Measurements from ENCODE around the gene FBXL7.

GRCh38 chr5:15597804-15598203 lies 97.8 kb downstream of the FBXL7 start:
- TF ChIP-seq, protein P1, sequence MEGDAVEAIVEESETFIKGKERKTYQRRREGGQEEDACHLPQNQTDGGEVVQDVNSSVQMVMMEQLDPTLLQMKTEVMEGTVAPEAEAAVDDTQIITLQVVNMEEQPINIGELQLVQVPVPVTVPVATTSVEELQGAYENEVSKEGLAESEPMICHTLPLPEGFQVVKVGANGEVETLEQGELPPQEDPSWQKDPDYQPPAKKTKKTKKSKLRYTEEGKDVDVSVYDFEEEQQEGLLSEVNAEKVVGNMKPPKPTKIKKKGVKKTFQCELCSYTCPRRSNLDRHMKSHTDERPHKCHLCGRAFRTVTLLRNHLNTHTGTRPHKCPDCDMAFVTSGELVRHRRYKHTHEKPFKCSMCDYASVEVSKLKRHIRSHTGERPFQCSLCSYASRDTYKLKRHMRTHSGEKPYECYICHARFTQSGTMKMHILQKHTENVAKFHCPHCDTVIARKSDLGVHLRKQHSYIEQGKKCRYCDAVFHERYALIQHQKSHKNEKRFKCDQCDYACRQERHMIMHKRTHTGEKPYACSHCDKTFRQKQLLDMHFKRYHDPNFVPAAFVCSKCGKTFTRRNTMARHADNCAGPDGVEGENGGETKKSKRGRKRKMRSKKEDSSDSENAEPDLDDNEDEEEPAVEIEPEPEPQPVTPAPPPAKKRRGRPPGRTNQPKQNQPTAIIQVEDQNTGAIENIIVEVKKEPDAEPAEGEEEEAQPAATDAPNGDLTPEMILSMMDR (IDR thresholded peaks at IDR 0.05), result no peak
- TF ChIP-seq, protein P2, sequence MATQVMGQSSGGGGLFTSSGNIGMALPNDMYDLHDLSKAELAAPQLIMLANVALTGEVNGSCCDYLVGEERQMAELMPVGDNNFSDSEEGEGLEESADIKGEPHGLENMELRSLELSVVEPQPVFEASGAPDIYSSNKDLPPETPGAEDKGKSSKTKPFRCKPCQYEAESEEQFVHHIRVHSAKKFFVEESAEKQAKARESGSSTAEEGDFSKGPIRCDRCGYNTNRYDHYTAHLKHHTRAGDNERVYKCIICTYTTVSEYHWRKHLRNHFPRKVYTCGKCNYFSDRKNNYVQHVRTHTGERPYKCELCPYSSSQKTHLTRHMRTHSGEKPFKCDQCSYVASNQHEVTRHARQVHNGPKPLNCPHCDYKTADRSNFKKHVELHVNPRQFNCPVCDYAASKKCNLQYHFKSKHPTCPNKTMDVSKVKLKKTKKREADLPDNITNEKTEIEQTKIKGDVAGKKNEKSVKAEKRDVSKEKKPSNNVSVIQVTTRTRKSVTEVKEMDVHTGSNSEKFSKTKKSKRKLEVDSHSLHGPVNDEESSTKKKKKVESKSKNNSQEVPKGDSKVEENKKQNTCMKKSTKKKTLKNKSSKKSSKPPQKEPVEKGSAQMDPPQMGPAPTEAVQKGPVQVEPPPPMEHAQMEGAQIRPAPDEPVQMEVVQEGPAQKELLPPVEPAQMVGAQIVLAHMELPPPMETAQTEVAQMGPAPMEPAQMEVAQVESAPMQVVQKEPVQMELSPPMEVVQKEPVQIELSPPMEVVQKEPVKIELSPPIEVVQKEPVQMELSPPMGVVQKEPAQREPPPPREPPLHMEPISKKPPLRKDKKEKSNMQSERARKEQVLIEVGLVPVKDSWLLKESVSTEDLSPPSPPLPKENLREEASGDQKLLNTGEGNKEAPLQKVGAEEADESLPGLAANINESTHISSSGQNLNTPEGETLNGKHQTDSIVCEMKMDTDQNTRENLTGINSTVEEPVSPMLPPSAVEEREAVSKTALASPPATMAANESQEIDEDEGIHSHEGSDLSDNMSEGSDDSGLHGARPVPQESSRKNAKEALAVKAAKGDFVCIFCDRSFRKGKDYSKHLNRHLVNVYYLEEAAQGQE (IDR thresholded peaks at IDR 0.05; ENCODE audit: insufficient read depth in 1 of 2, low read depth in 2 of 2, low read length in 1 of 2), result no peak
- TF ChIP-seq POLR2AphosphoS5 (IDR thresholded peaks at IDR 0.05; ENCODE audit: low read depth, low read length) (no peak), SIN3A (IDR thresholded peaks at IDR 0.05; ENCODE audit: borderline replicate concordance, insufficient read depth, low read depth, low read length) (no peak)

All from Panc1 (cell line).